ENCODE results near the gene TRAF5.
"Not testable (repeated sequence)": the region's sequence is repeated elsewhere in the genome, so short reads cannot be mapped to it uniquely, and the experiment has no call there.

Gene TRAF5, protein sequence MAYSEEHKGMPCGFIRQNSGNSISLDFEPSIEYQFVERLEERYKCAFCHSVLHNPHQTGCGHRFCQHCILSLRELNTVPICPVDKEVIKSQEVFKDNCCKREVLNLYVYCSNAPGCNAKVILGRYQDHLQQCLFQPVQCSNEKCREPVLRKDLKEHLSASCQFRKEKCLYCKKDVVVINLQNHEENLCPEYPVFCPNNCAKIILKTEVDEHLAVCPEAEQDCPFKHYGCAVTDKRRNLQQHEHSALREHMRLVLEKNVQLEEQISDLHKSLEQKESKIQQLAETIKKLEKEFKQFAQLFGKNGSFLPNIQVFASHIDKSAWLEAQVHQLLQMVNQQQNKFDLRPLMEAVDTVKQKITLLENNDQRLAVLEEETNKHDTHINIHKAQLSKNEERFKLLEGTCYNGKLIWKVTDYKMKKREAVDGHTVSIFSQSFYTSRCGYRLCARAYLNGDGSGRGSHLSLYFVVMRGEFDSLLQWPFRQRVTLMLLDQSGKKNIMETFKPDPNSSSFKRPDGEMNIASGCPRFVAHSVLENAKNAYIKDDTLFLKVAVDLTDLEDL

DNA sequence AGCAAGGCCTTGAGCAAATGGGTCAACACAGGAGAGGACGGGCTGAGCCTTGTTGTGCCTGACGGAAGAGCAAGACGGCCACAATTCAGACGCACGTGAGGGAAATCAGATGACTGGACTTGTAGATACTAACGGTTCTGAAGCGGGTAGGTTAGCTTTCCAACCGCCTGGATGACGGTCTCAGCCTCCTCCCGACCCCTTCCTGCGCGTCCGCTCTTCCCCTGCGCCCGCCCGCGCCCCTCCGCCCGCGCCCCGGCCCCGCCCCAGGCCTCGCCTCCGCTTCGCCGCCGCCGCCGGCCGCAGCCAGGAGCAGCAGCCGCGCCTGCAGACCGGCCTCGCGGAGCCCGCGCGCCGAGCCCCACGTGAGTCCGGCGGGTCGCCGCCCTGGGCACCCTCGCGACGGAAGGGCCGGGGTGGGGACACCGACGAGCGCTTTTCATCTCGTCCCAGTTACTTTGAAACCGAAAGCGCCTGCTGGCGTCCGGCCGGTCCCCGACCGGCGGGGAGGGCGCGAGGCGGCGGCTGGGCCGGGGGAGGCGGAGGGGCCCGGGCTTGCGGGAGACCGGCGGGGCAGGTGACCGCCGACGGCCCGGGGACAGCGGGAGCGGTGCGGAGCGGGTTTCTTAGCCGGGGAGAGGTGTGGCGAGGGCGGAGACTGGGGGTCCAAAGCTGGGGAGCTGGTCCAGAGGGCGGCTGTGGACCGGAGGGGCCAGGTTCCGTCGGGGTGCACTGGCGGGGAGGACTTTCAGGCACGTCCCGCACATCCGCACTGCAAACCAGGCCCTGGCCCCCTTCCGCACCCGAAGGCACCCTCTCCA, at the start of gene TRAF5:
TSS of gene TRAF5 (plus strand) at position 306 of the 818 bp plus-strand sequence. CDS start 26,407 bp downstream, outside the sequence.
- DNase-seq, result no peak

DNA sequence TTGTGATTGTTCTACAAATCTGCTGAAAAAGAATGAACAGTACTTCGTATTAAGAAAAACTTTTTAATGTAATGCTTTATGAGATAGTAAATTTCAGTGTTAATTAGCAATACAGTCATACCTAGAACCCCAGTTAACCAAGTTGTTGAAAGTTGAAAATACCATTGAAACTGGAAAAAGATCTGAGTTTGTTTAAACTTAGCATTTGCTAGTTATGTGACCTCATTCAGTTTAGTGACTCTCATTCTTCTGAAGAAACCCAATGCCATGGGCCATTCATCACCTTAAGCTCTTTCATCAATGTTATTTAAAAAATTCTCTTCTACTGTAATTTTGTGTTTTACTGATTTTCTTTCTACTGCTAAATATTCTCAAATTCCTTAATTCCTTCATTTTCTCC, 47.3 kb upstream of the TRAF5 start:
- DNase-seq, result no peak

DNA sequence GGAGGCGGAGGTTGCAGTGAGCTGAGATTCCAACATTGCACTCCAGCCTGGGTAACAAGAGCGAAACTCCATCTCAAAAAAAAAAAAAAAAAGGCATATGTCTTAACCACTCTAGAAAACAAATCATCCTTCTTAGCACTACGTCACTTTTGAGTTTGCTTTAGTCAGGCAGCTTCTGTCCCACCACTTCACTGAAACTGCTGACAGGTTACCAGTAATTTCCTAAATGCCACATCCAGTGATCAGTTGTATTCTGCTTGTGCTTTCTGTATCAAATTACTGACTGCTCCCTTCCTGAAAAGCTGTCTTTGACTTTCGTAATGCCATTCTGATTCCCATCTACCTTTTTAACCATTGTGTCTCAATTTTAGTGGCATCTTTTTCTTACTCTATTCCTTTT, 45.7 kb upstream of the TRAF5 start:
- DNase-seq, result no peak

DNA sequence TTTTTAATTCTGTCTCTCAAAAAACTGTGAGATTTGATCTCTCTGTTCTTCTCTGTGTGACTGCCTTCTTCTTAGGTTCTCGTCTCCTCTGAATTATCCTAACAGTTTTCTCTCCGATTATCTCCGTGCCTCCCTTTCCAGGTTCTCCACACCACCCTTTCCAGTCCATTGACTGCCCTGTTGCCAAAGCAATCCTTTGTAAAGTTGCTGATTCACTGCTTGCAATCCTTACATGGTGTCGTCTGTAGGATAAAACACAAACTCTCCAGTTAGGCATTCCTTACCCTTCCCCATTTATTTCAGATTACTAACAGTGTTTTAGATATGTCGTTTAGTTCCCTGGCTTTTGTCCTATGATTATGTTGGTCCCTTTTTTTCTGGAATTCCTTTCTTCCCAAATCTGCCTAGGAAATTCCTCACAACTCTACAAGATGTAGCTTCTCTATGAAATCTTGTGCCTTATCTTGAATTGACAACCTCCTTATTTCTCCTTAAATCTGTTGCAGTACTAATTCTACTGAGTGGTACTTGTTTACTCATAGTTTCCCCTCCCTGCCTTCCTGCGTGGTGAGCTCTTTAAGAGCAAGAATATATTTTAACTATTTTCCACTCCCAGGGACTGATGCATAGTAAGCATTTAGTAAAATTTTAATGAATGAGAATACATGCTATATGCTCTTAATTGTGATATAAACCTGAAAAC, 45.2 kb upstream of the TRAF5 start:
- DNase-seq, result no peak

DNA sequence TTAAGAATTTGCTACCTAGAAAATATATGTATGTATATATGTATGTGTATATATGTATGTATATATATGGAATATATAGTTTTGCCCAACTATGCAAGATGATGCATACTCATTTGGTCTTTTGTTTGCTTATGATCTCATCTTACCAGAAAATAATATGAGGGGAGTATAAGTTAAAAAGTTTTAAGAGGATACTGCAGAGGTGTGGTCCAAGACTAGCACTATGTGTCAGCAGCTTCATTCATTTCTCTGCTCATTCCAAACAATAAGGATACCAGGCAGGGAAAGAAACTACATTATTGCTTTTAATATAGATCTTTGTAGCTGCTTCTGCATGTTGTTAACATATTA, 44.6 kb upstream of the TRAF5 start:
- DNase-seq, result no peak

DNA sequence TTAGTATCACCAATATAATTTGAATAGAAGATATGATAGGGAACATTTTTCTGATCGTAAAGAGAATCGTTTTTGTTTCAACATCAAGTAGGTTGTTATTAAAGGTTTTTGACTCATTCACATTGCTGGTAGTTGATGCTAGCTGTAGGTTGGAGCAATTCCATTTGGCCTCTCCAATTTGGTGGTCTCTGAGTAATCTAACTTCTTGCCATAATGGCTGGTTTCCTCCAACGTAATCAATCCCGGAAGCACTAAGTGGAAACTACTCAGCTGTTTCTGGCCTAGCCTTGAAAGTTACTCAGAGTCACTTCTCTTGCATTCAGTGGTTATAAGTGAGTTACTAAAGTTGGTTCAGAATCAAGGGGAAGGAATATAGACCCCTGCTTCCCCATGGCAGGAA, 41.4 kb upstream of the TRAF5 start:
- no peak for DNase-seq

DNA sequence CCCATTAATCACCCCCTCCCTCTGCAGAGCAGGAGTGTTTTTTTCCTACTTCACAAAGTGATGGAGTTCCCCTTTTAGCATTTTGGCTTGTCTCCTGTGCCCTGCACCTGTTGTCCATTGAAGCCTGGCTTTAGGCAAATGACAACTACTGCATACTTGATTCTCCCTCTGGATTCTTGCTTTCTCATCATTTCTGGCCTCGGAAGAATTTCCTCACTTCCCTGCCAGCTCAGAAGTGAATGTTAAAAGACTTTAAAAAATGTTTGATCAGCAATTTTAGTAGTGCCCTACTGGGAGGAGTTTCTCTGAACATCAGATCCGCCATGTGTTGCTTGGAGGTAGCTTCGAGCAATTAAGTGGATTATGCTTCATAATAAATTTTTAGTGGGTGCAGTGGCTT, 39.4 kb upstream of the TRAF5 start:
- no peak for DNase-seq

DNA sequence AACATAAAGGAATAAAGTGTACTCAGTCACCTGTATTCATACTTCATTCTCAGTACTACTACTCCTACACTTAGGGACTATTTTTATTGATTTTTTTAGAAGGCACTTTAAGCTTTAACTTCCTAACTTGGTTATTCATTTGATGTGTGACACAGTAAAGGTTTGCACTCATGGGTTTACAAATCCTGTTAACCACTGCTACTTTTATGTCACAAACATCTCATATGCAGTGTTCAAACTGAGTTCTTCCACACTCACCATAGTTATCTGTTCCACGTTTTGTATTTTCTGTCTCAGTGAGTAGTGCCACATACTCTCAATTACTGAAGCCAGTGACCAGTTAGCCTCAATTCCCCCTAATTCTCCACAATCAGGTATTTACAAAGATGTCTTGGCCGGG, 34.2 kb upstream of the TRAF5 start:
- no peak for DNase-seq

DNA sequence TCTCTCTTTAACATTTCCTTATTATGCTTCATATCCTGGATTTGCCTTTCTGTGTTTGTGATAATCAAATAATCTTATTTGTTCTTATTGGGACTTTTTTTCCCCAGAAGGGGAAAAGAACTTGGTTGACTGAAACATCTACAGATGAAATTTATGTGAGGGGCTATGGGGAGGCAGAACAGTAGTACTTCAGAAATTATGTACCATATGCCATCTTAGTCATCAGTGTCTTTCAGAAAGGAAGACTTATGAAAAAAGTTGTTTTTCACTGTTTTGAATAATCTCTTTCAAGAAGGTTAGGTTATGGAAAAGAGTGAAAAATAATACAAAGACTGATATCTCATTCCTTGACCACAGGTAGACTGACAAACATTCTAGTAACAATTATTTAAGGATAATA, 30.2 kb upstream of the TRAF5 start:
- DNase-seq, result no peak

DNA sequence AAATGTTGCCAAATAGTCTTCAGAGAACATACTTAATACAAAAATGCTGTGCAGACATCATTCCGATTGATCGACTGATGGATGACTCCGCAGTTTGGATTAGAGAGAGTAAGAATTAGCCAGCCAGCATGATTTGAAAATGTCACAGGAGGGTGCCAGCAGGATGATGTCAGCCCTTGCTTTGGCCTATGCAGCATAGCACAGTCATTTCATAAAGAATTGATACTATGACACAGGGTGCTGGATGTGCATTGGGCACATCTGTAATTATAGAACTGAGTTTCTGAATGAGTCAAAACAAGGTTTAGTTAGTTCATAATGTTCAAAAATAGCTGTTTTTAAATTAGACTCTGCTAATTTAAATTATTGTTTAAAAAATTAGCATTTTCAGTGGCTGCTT, 21.6 kb upstream of the TRAF5 start:
- no peak for DNase-seq

DNA sequence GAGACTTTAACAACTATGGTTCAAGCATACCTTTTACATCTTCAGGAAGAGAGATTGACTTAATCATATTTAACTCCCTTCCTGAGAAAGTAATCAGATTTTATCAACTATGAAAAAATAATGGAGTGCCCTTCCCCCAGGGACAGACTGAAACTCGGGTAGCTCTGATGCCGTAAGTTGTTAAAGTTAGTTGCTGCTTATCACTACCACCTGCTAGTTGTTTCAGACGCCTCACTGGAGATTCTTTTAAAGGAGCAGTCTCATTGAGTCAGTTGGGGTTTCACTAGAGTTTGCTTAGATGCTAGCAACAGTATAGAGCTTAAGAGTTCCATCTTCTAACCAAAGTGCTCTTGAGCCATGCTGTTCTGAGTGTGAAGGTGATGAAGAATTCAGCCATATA, 17.0 kb upstream of the TRAF5 start:
- no peak for DNase-seq

DNA sequence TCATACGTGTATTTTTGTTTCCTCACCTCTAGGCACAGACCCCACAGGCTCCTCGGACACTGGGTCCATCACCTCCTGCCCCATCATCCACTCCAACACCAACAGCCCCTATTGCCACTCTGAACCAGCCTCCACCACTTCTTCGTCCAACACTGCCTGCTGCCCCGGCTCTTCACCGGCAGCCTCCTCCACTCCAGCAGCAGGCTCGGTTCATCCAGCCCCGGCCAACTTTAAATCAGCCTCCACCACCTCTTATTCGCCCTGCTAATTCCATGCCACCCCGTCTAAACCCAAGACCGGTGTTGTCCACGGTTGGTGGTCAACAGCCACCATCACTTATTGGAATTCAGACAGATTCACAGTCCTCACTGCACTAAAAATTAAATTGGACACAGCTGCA, 13.2 kb upstream of the TRAF5 start:
- no peak for DNase-seq

DNA sequence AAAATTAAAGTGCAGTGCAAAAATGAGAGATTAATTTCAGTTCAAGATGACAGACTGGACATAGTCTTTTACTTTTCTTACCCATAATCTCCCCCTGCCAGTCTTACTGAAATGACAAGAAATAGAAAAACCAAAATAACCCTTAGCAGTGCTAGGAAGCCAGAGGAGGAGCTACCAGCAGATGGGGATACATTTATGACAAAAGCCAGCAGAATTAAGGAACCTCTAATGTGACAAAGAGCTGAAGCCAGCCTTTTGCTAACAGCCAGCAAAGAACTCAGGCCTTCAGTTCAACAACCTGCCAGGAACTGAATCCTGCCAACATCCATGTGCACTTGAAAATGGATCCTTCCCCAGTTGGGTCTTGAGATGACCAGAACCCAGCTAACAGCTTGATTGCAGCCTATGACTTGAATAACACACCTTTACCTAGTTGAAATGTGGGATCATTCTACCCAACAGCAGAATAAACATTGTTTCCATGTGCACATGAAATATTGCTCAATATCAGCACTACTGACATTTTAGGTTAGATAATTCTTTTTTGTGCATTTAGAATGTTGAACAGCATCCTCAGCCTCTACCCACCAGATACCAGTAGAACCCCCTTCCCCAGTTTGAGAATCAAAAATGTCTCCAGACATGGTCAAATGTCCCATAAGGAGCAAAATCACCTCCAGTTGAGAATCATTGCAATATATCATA, 7.9 kb upstream of the TRAF5 start:
- DNase-seq, result no peak

DNA sequence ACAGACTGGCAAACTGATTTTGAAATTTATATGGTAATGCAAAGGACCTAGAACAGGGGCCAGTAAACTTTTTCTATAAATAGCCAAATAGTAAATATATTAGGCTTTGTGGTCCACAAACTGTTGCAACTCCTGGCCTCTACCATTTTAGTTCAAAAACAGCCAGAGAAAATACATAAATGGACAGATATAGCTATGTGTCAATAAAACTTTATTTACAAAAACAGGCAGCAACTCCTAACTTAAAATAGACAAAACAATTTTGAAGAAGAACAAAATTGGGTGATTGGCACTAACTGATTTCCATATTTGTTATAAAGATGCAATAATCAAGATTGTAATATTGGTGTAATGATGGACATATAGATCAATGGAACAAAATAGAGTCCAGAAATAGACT, 6.7 kb upstream of the TRAF5 start:
- DNase-seq, result no peak

DNA sequence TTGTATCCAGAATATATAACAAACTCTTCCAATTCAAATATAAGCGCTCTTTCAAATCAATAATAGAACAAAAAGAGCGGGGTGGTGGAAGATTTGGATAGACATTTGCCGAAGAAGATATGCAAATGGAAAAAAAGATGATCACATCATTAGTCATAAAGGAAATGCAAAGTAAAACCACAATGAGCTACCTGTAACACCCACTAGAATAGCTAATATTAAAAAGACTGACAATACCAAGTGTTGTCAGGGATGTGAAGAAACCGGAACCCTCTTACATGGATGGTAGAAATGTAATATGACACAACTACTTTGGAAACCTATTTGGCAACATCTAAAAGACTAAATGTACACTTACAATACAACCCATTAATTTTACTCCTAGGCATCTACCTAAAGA, 5.7 kb upstream of the TRAF5 start:
- no peak for DNase-seq

DNA sequence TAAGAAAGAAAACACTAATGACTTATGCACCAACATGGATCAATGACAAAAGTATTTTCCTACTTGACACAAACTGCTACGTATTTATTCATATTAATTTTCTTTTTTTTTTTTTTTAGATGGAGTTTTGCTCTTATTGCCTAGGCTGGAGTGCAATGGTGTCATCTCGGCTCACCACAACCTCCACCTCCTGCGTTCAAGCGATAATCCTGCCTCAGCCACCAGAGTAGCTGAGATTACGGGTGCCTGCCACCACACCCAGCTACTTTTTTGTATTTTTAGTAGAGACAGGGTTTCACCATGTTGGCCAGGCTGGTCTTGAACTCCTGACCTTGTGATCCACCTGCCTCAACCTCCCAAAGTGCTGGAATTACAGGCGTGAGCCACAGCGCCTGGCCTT, 5.0 kb upstream of the TRAF5 start:
- DNase-seq, result not testable (repeated sequence)

DNA sequence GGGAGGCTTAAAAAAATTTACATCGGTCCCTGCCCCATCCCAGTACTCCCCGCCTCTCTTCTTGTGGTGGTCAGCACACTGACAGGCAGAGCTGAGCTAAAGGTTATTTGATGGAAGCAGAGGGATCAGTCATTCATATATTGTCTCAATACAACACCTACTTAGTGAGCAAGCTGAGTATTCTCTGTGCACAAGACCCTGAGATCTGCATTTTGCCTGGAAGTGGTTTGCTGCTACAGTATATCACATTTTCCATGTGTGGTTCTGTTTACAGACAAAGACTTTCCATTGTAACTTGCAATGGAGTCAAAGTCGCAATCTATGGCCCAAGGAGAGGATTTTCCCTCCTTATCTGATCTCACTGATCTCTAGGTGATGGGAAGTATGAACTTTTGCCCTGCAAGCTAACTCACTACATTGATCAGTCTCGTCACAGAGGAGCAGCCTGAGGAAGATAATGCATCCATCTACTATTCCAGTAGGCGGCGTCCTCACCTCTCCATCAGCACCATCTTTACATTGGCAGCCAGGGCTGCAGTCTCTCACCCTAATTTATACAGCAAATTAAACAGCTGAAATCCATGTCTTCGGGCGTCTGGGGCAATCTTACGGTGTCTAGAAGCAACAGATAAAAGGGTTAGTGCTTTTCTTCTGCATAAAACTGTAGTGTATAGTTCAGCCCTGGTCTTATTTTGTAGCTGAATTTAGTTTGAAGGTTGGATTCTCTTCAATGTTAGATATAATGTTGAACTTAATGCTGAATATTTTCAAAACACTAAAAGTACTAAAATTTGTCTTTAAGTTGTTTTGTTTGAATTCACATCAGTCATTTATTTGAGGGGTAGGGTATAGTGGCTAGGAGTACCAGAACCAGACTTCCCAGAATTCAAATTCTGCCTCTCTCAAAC, 3.2 kb upstream of the TRAF5 start:
- DNase-seq, result peak; percentile 55

DNA sequence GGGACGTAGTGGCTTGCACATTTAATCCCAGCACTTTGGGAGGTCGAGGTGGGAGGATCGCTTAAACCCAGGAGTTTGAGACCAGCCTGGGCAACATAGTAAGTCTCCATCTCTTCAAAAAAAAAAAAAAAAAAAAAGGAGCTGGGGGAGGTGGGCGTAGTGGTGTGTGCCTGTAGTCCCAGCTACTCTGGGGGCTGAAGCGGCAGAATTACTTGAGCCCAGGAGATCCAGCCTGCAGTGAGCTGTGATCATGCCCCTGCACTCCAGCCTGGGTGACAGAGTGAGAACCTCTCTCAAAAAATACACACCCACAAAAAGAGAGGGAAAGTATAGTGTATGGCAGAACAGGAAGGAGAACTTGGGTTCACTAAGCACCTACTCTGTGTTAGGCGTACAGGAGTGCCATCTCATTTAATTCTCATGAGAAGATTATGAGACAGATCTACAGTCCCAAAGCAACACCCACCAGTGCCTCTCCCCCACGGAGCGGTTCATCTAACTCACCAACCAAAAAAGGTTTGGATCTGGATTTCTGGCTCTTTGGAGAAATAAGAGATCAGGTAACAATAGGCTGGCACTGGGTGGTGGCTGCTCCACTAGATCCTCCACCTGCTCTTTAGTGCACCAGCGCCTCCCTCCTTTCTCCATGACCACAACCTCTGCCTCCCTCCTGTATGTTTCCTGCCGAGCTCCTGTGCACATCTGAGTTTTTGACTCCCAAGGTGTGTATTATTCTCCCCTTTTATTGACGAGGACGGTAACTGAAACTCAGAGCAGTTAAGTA, 1.4 kb upstream of the TRAF5 start:
- DNase-seq, result no peak

DNA sequence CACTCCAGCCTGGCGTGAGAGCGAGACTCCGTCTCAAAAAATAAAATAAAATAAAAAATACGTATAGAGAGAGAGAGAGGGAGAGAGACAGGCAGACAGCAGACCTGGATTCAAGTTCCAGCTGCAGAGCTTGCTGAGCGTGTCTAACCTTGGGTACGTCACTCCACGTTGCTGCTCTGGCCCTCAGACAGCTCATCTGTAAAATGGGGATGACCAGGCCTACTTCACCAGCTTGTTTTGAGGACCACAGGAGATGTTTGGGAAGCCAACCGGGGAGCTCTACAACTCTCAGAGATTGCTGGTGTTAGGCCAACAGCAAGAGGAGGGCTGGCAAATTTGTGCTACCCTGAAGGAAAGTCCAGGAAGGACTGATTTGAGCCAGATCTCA, 499 bp upstream of the TRAF5 start:
- no peak for DNase-seq

DNA sequence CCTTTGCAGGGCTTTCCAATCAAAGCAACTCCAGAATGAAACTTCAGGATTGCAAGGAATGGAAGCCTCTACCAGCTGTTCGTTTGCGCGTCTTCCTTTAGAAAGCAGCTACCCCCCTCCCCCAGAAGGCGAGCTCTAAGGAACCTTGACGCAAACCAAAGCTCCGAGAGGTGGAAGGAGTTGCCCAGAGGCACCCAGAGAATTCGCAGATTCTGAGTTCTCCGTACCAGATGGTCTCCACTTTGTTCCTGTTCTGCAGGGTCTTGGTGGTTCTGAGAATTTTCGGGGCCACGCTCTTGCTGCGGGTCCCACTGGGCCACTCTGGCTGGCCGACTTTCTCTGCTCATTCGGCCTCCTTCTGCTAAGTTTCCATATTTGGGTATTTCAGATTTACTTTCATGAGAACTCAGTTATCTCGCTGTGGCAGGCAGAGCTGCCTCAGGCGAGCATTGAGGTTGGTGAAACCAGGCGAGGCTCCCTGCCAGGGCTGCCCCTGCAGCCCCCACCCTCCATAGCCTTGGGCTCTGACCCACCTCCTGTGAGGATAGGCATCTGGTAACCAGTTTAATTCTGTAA, 801 bp downstream of the TRAF5 start:
- no peak for DNase-seq
